ENCODE results near the gene TCF12. TPM values are rescaled to one million over a fixed set of nuclear protein-coding genes. Genes with fewer than 3 reads are reported as not detected.

The TCF12 gene
- total RNA-seq, 3 donors from 2014 or later (not counting 1 experiment from before 2014, with no cell fraction given): 84.1 to 111 (median 107) TPM

DNA sequence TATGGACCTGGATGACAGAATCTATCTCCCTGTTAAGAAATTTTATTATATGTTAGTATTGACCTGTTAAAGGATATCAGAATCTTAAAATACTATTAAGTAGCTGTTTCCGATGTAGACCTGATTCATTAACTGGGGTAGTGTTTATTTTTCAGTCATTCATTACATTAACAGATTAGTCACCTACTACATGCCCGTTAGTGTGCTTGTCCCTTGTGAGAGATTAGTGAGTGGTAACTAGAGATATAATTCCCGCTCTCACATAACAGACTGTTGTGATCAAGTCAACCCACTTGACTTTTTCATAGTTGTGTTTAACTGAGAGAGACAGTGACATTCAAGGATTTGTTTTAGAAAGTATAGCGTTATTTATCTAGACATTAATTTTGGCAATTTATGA lies 166.8 kb downstream of the TCF12 start:
- peaks cover 26 to 31% of the 10 kb centered on the region in 2 donors for H3K4me1 Mint-ChIP-seq
- H3K27ac Mint-ChIP-seq: no peak overlapping the region
- H3K27me3 ChIP-seq (ENCODE audit: control insufficient read depth, insufficient read depth, low read length): no peaks in the 10 kb centered on the region
- H3K27ac ChIP-seq (ENCODE audit: low read length): no peak overlapping the region
- peaks cover 8% of the 10 kb centered on the region for H3K4me1 ChIP-seq (ENCODE audit: control insufficient read depth, insufficient read depth, low read length)
- no peaks in the 10 kb centered on the region for H3K36me3 ChIP-seq (ENCODE audit: control insufficient read depth, insufficient read depth, low read length)
- no peaks in the 10 kb centered on the region for H3K9me3 Mint-ChIP-seq
- intact Hi-C loops (cut with micrococcal nuclease): no loop called here
- ATAC-seq (no peak), DNase-seq (no peak)
- H3K9me3 ChIP-seq (ENCODE audit: control insufficient read depth, insufficient read depth, low read length): no peaks in the 10 kb centered on the region
- no peaks in the 10 kb centered on the region for H3K27me3 Mint-ChIP-seq (ENCODE audit: low read depth in 2 of 2)
- no peak overlapping the region for H3K4me3 Mint-ChIP-seq
- 100% methylated on average over 1 of the region's 4 CpGs for WGBS (ENCODE audit: insufficient coverage)
- no peaks in the 10 kb centered on the region for H3K36me3 Mint-ChIP-seq
- no peak for TF ChIP-seq CTCF (IDR thresholded peaks at IDR 0.05)
- H3K4me3 ChIP-seq (ENCODE audit: low read length): no peak overlapping the region

- H3K36me3 ChIP-seq (ENCODE audit: control insufficient read depth, insufficient read depth, low read length): no peaks in the 10 kb centered on the region
- DNase-seq (no peak), ATAC-seq (no peak)
- 100% methylated on average over 2 of the region's 4 CpGs for WGBS (ENCODE audit: insufficient coverage)
- H3K9me3 ChIP-seq (ENCODE audit: control insufficient read depth, insufficient read depth, low read length): no peaks in the 10 kb centered on the region
- Mint-ChIP-seq H3K27me3 (ENCODE audit: low read depth in 2 of 2) (no peaks in the 10 kb centered on the region), H3K27ac (no peak overlapping the region), H3K4me1 (peaks cover 22 to 29% of the 10 kb centered on the region in 2 donors), H3K4me3 (no peak overlapping the region), H3K9me3 (no peaks in the 10 kb centered on the region), H3K36me3 (no peaks in the 10 kb centered on the region)
- no peak for TF ChIP-seq CTCF (IDR thresholded peaks at IDR 0.05)
- H3K27me3 ChIP-seq (ENCODE audit: control insufficient read depth, insufficient read depth, low read length): no peaks in the 10 kb centered on the region
- no peak overlapping the region for H3K4me3 ChIP-seq (ENCODE audit: low read length)
- H3K4me1 ChIP-seq (ENCODE audit: control insufficient read depth, insufficient read depth, low read length): no peaks in the 10 kb centered on the region
- H3K27ac ChIP-seq (ENCODE audit: low read length): no peak overlapping the region
- intact Hi-C loops (cut with micrococcal nuclease): no loop called here
Observed at GRCh38 chr15:57086857-57087427, 168.5 kb downstream of the TCF12 start.

- H3K4me1 Mint-ChIP-seq: peaks cover 28 to 30% of the 10 kb centered on the region in 2 donors
- no peak overlapping the region for H3K27ac ChIP-seq (ENCODE audit: low read length)
- H3K36me3 Mint-ChIP-seq: no peaks in the 10 kb centered on the region
- H3K27me3 ChIP-seq (ENCODE audit: control insufficient read depth, insufficient read depth, low read length): no peaks in the 10 kb centered on the region
- ATAC-seq (no peak), DNase-seq (no peak)
- H3K9me3 Mint-ChIP-seq: no peaks in the 10 kb centered on the region
- no peaks in the 10 kb centered on the region for H3K4me1 ChIP-seq (ENCODE audit: control insufficient read depth, insufficient read depth, low read length)
- H3K27ac Mint-ChIP-seq: peak overlapping the region in 1 of 2 donors; percentile 1
- TF ChIP-seq CTCF (IDR thresholded peaks at IDR 0.05): no peak
- no peak overlapping the region for H3K4me3 Mint-ChIP-seq
- H3K9me3 ChIP-seq (ENCODE audit: control insufficient read depth, insufficient read depth, low read length): no peaks in the 10 kb centered on the region
- no peaks in the 10 kb centered on the region for H3K27me3 Mint-ChIP-seq (ENCODE audit: low read depth in 2 of 2)
- no peak overlapping the region for H3K4me3 ChIP-seq (ENCODE audit: low read length)
- H3K36me3 ChIP-seq (ENCODE audit: control insufficient read depth, insufficient read depth, low read length): peaks cover 2% of the 10 kb centered on the region
- intact Hi-C loops (cut with micrococcal nuclease): no loop called here
- WGBS (ENCODE audit: insufficient coverage): 94% methylated on average over 4 of the region's 6 CpGs
Observed at GRCh38 chr15:57089815-57090495, 171.5 kb downstream of the TCF12 start.

DNA sequence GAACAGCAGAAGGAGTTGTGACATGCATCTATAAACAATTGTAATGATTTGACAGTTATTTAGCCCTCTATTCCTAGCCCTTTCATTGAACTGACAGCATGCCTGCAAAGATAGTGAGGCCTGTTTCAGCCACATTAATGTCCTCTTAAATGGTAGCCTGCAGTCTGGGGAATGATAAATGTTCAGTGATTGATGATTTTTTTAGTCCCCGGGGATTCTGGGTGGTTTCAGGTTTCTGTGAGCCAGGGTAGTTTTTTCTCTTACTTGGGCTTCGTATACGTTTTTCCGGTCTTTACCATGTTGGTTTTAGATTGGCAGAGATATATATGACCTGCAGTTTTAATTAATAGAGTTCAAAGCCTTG lies 172.0 kb downstream of the TCF12 start:
- WGBS (ENCODE audit: insufficient coverage): 90% methylated on average over 4 of the region's 4 CpGs
- H3K9me3 ChIP-seq (ENCODE audit: control insufficient read depth, insufficient read depth, low read length): no peaks in the 10 kb centered on the region
- Mint-ChIP-seq H3K4me3 (no peak overlapping the region), H3K9me3 (no peaks in the 10 kb centered on the region), H3K27ac (no peak overlapping the region), H3K36me3 (no peaks in the 10 kb centered on the region), H3K4me1 (peaks cover 28 to 30% of the 10 kb centered on the region in 2 donors), H3K27me3 (ENCODE audit: low read depth in 2 of 2) (no peaks in the 10 kb centered on the region)
- DNase-seq (no peak), ATAC-seq (no peak)
- peaks cover 2% of the 10 kb centered on the region for H3K36me3 ChIP-seq (ENCODE audit: control insufficient read depth, insufficient read depth, low read length)
- no peaks in the 10 kb centered on the region for H3K4me1 ChIP-seq (ENCODE audit: control insufficient read depth, insufficient read depth, low read length)
- no peaks in the 10 kb centered on the region for H3K27me3 ChIP-seq (ENCODE audit: control insufficient read depth, insufficient read depth, low read length)
- no peak overlapping the region for H3K27ac ChIP-seq (ENCODE audit: low read length)
- H3K4me3 ChIP-seq (ENCODE audit: low read length): no peak overlapping the region
- intact Hi-C loops (cut with micrococcal nuclease): no loop called here
- TF ChIP-seq CTCF (IDR thresholded peaks at IDR 0.05): no peak
